Panc1 (cell line): ENCODE data around the gene CANT1. TPM values are rescaled to one million over a fixed set of nuclear protein-coding genes. Genes with fewer than 3 reads are reported as not detected.

Source experiments
- ATAC-seq: fragments of 200-7000 bp; cut with Tn5 transposase; 2 replicates; pipeline ENCODE4 v1.9.1; 2020; ENCODE audit warnings: mild to moderate bottlenecking, moderate library complexity
- BruUV-seq: library from RNA; stranded (reverse); fragments of 400-500 nt; replicated peaks from 2 replicates; lab custom pipeline; 2021; lab: Mats Ljungman, UMichigan
- CTCF ChIA-PET: fragments of 300-600 bp; sonication (Branson Sonifier 250); formaldehyde crosslinking; loops from one replicate; lab custom pipeline; 2022; ENCODE audit warnings: antibody characterized with exemption; lab: Charles Lee
- POLR2A ChIA-PET: fragments of 300-600 bp; sonication (Branson Sonifier 250); formaldehyde crosslinking; loops from one replicate; lab custom pipeline; 2022; ENCODE audit warnings: antibody characterized with exemption; lab: Charles Lee
- DNase-seq: peaks from one replicate; pipeline ENCODE4 v3.0.0-alpha.2; 2010; ENCODE audit warnings: low read depth, low spot score
- H3K27ac ChIP-seq: 2 replicates; pipeline ENCODE4 v1.5.1; 2011; ENCODE audit warnings: mild to moderate bottlenecking, low read length, inconsistent platforms
- H3K27me3 ChIP-seq: fragments of 200-500 bp; sonication (Bioruptor generic); 2 replicates; pipeline ENCODE4 v1.6.0; 2014; ENCODE audit warnings: low read length, inconsistent platforms; ENCODE audit not compliant: control insufficient read depth, insufficient read depth
- H3K36me3 ChIP-seq: fragments of 200-500 bp; sonication (Bioruptor generic); 2 replicates; pipeline ENCODE4 v1.5.1; 2014; ENCODE audit warnings: inconsistent platforms, mild to moderate bottlenecking, low read length, moderate library complexity; ENCODE audit not compliant: control insufficient read depth, insufficient read depth
- H3K4me1 ChIP-seq: 2 replicates; pipeline ENCODE4 v1.5.1; 2011; ENCODE audit warnings: inconsistent platforms, mild to moderate bottlenecking, low read length, moderate library complexity; ENCODE audit not compliant: control insufficient read depth, insufficient read depth
- H3K4me3 ChIP-seq, 2 experiments: 2 replicates each; pipeline ENCODE4 v1.5.1; 2011 to 2012; ENCODE audit warnings: low read depth in 2 of 2, low read length in 2 of 2, mild to moderate bottlenecking in 2 of 2, inconsistent platforms in 1 of 2, moderate library complexity in 1 of 2
- H3K9me3 ChIP-seq: fragments of 200-500 bp; sonication (Bioruptor generic); 2 replicates; pipeline ENCODE4 v1.5.1; 2014; ENCODE audit warnings: low read depth, mild to moderate bottlenecking, inconsistent platforms, low read length, moderate library complexity; ENCODE audit not compliant: control insufficient read depth, insufficient read depth
- CTCF ChIP-seq: fragments of 450-650 bp; IDR thresholded peaks from 2 replicates; pipeline ENCODE4 v1.5.1; 2017; ENCODE audit warnings: mild to moderate bottlenecking
- POLR2AphosphoS5 ChIP-seq: IDR thresholded peaks from 2 replicates; pipeline ENCODE4 v1.6.1; 2012; ENCODE audit warnings: mild to moderate bottlenecking, low read depth, low read length, moderate library complexity
- REST ChIP-seq, 2 experiments: IDR thresholded peaks; 2 replicates each; pipeline ENCODE4 v1.6.1; 2011 to 2012; ENCODE audit warnings: low read depth in 2 of 2, control low read depth in 1 of 2, low read length in 1 of 2, mild to moderate bottlenecking in 1 of 2, moderate library complexity in 1 of 2; ENCODE audit not compliant: insufficient read depth in 1 of 2
- SIN3A ChIP-seq: IDR thresholded peaks from 2 replicates; pipeline ENCODE4 v1.6.1; 2012; ENCODE audit warnings: low read depth, mild to moderate bottlenecking, low read length, moderate library complexity, borderline replicate concordance; ENCODE audit not compliant: insufficient read depth
- TCF7L2 ChIP-seq: IDR thresholded peaks from 2 replicates; pipeline ENCODE4 v1.6.1; 2011; ENCODE audit warnings: mild to moderate bottlenecking, low read depth, low read length, inconsistent platforms
- in situ Hi-C: cut with HindIII; loops from 2 replicates; pipeline ENCODE4 v1.10.0; 2016; ENCODE audit warnings: low sequenced_read_pairs, low pct_unique_long_range_greater_than_20kb
- intact Hi-C: fragments of 100-400 bp; cut with micrococcal nuclease; formaldehyde crosslinking; loops from one replicate; pipeline ENCODE4 v1.10.0; 2022; ENCODE audit not compliant: unreplicated experiment
- total RNA-seq: library from RNA; stranded (reverse); gene quantifications from one replicate; pipeline ENCODE4 v1.2.1, GENCODE V29; 2021; ENCODE audit not compliant: unreplicated experiment

Gene CANT1
- total RNA-seq, 1 experiment from 2014 or later = 160 TPM

- no peaks in the 10 kb centered on the region for H3K36me3 ChIP-seq
- H3K27ac ChIP-seq = no peak overlapping the region
- ChIA-PET POLR2A (no interaction called here), CTCF (no interaction called here)
- in situ Hi-C loops = no loop called here
- peaks cover 4% of the 10 kb centered on the region for H3K9me3 ChIP-seq
- no TSS peak for BruUV-seq
- TF ChIP-seq SIN3A (no peak), CTCF (no peak), REST (IDR thresholded peaks at IDR 0.05; ENCODE audit: insufficient read depth in 1 of 2, low read depth in 2 of 2, low read length in 1 of 2) (no peak), POLR2AphosphoS5 (no peak), TCF7L2 (no peak)
- no peaks in the 10 kb centered on the region for H3K27me3 ChIP-seq
- no peak for DNase-seq
- 0 out of 2 replicates have a peak, but pooled peaks cover 2% of the 10 kb centered on the region for H3K4me1 ChIP-seq
- no peak for ATAC-seq
- intact Hi-C loops = no loop called here
- no peak overlapping the region for H3K4me3 ChIP-seq
Measured at GRCh38 chr17:78956254-78956653, 53.3 kb downstream of the CANT1 start.

GRCh38 chr17:78954684-78955083, 54.9 kb downstream of the CANT1 start:
- intact Hi-C loops (no loop called here), in situ Hi-C loops (no loop called here)
- no peak overlapping the region for H3K27ac ChIP-seq

More at GRCh38 chr17:78954684-78955083, 54.9 kb downstream of the CANT1 start:
- no TSS peak for BruUV-seq
- Histone ChIP-seq H3K4me1 (0 out of 2 replicates have a peak, but pooled peaks cover 2% of the 10 kb centered on the region), H3K27me3 (no peaks in the 10 kb centered on the region), H3K36me3 (no peaks in the 10 kb centered on the region), H3K9me3 (peaks cover 19% of the 10 kb centered on the region), H3K4me3 (no peak overlapping the region)
- no peak for DNase-seq
- no peak for ATAC-seq
- no peak for TF ChIP-seq SIN3A
- TF ChIP-seq REST (IDR thresholded peaks at IDR 0.05; ENCODE audit: insufficient read depth in 1 of 2, low read depth in 2 of 2, low read length in 1 of 2) = no peak
- TF ChIP-seq POLR2AphosphoS5 = no peak
- no peak for TF ChIP-seq CTCF
- TF ChIP-seq TCF7L2 = no peak
- ChIA-PET CTCF (interaction anchor here (0.7 kb wide), 1 partner anchor 853 kb away, joined by 5 read pairs; no protein-coding TSS in a partner anchor), POLR2A (interaction anchor here (0.5 to 0.6 kb wide), 2 partner anchors 41 to 1731 kb away, joined by 3 read pairs; no protein-coding TSS in a partner anchor)
